Measurements from ENCODE around the gene SLC39A10.

DNA sequence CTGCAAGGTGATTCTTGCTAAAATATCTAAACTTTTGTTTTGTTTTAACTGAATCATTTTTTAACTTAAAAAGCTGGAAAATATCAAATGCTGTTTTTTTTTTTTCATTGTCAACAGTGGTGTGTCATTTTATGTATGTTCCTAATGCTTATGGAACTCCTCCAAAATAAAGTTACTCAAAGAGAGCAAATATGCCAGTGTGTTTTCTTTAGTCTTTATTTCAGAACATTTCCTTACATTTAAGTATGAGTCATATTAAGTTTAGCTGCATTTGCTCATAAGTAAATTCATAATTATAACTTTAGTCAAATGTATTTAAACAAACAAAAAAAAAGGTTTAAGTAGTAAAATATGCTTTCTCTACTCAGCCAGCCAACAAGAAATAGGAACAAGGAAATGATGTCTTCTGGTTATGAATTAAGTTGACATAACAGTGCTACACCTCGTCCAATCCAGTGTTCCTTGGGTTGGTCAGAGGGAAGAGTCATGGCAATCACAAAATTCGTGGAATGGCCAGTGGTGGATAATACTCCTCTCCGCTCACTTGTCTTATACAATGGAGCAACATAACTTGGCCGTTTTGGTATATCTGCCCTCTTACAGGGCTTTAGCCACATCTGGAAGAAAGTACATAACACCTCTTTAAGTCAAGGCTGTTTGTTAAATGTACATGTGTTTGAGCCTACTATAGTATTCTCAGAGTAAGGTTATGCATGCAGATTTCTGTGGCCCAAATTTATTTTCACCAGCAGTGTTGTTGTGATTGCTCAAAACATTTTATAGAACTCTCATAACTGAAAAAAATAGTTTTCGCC, 80.7 kb downstream of the SLC39A10 start:
- TF ChIP-seq, protein P1, sequence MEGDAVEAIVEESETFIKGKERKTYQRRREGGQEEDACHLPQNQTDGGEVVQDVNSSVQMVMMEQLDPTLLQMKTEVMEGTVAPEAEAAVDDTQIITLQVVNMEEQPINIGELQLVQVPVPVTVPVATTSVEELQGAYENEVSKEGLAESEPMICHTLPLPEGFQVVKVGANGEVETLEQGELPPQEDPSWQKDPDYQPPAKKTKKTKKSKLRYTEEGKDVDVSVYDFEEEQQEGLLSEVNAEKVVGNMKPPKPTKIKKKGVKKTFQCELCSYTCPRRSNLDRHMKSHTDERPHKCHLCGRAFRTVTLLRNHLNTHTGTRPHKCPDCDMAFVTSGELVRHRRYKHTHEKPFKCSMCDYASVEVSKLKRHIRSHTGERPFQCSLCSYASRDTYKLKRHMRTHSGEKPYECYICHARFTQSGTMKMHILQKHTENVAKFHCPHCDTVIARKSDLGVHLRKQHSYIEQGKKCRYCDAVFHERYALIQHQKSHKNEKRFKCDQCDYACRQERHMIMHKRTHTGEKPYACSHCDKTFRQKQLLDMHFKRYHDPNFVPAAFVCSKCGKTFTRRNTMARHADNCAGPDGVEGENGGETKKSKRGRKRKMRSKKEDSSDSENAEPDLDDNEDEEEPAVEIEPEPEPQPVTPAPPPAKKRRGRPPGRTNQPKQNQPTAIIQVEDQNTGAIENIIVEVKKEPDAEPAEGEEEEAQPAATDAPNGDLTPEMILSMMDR (IDR thresholded peaks at IDR 0.05), result no peak
- TF ChIP-seq POLR2A (IDR thresholded peaks at IDR 0.05) (no peak), POLR2AphosphoS5 (IDR thresholded peaks at IDR 0.05) (no peak)
